MCF 10A (cell line): ENCODE results near the gene NSMF. TPM values are rescaled to one million over a fixed set of nuclear protein-coding genes. Genes with fewer than 3 reads are reported as not detected.
A peak's percentile ranks its signal among the peaks of the same experiment; 100 is the strongest.

Experiments
- BruUV-seq: library from RNA; stranded (reverse); fragments of 400-500 nt; replicated peaks from 2 replicates; lab custom pipeline; 2021; lab: Mats Ljungman, UMichigan
- CTCF ChIA-PET: fragments of 300-600 bp; sonication (Branson Sonifier 250); formaldehyde crosslinking; extraction: SDS; loops from one replicate; lab custom pipeline; 2021; ENCODE audit warnings: antibody characterized with exemption, inconsistent platforms; lab: Yijun Ruan, JAX
- POLR2A ChIA-PET: fragments of 300-600, 350-650 bp; sonication (Branson Sonifier 250); formaldehyde crosslinking; extraction: SDS; loops from one replicate; lab custom pipeline; 2020; ENCODE audit warnings: antibody characterized with exemption, inconsistent platforms; lab: Yijun Ruan, JAX
- DNase-seq: peaks from one replicate; pipeline ENCODE4 v3.0.0-alpha.2; 2018; ENCODE audit not compliant: unreplicated experiment
- H3K27ac Mint-ChIP-seq: one replicate; pipeline ENCODE4 v1.8.0; 2022; ENCODE audit warnings: mild to moderate bottlenecking, low read depth, mixed read lengths; ENCODE audit not compliant: unreplicated experiment
- H3K27me3 Mint-ChIP-seq: one replicate; pipeline ENCODE4 v1.8.0; 2022; ENCODE audit warnings: mixed read lengths; ENCODE audit not compliant: insufficient read depth, unreplicated experiment
- H3K36me3 Mint-ChIP-seq: one replicate; pipeline ENCODE4 v1.8.0; 2022; ENCODE audit warnings: mild to moderate bottlenecking, moderate library complexity, mixed read lengths; ENCODE audit not compliant: insufficient read depth, unreplicated experiment
- H3K4me1 Mint-ChIP-seq: one replicate; pipeline ENCODE4 v1.8.0; 2022; ENCODE audit warnings: mixed read lengths; ENCODE audit not compliant: insufficient read depth, unreplicated experiment
- H3K4me3 Mint-ChIP-seq: one replicate; pipeline ENCODE4 v1.8.0; 2022; ENCODE audit warnings: mild to moderate bottlenecking, moderate library complexity, mixed read lengths; ENCODE audit not compliant: unreplicated experiment
- H3K9me3 Mint-ChIP-seq: one replicate; pipeline ENCODE4 v1.8.0; 2022; ENCODE audit warnings: mixed read lengths; ENCODE audit not compliant: unreplicated experiment
- CTCF ChIP-seq: fragments of 200-600 bp; IDR thresholded peaks from one replicate; pipeline ENCODE4 v1.8.0; 2022; ENCODE audit warnings: antibody characterized with exemption, mild to moderate bottlenecking; ENCODE audit not compliant: unreplicated experiment
- intact Hi-C: fragments of 100-400 bp; cut with micrococcal nuclease; formaldehyde crosslinking; loops from 2 replicates; pipeline ENCODE4 v1.14.1; 2022
- total RNA-seq: library from RNA; stranded (reverse); gene quantifications from 2 replicates; pipeline ENCODE4 v1.2.3, GENCODE V29; 2022

Gene NSMF
- total RNA-seq, 1 experiment from 2014 or later = 37.8 TPM

GRCh38 chr9:137406876-137407589, 52.1 kb downstream of the NSMF start:
- H3K4me1 Mint-ChIP-seq = no peaks in the 10 kb centered on the region
- no peaks in the 10 kb centered on the region for H3K27me3 Mint-ChIP-seq
- ChIA-PET POLR2A (no interaction called here), CTCF (no interaction called here)
- peak; percentile 53 for DNase-seq
- no peaks in the 10 kb centered on the region for H3K9me3 Mint-ChIP-seq
- peaks cover 18% of the 10 kb centered on the region for H3K36me3 Mint-ChIP-seq
- no peak overlapping the region for H3K4me3 Mint-ChIP-seq
- BruUV-seq = no TSS peak
- peak; percentile 69 for TF ChIP-seq CTCF
- H3K27ac Mint-ChIP-seq = no peak overlapping the region
- intact Hi-C loops = no loop called here

GRCh38 chr9:137406085-137406760, 52.9 kb downstream of the NSMF start:
- POLR2A ChIA-PET = no interaction called here
- no TSS peak for BruUV-seq
- Mint-ChIP-seq H3K27me3 (no peaks in the 10 kb centered on the region), H3K36me3 (peaks cover 18% of the 10 kb centered on the region), H3K27ac (no peak overlapping the region), H3K9me3 (no peaks in the 10 kb centered on the region), H3K4me1 (no peaks in the 10 kb centered on the region), H3K4me3 (peak overlapping the region; percentile 31)
- CTCF ChIA-PET = interaction anchor here (1.1 kb wide), 1 partner anchor 18 kb away, joined by 4 read pairs; no protein-coding TSS in a partner anchor
- no peak for DNase-seq
- TF ChIP-seq CTCF = no peak
- intact Hi-C loops = no loop called here

GRCh38 chr9:137405677-137406081, 53.5 kb downstream of the NSMF start:
- ChIA-PET CTCF (interaction anchor here (1.1 kb wide), 1 partner anchor 18 kb away, joined by 4 read pairs; no protein-coding TSS in a partner anchor), POLR2A (no interaction called here)
- BruUV-seq = no TSS peak
- Mint-ChIP-seq H3K4me3 (peak overlapping the region; percentile 31), H3K27me3 (no peaks in the 10 kb centered on the region), H3K36me3 (peaks cover 18% of the 10 kb centered on the region), H3K9me3 (no peaks in the 10 kb centered on the region), H3K27ac (no peak overlapping the region), H3K4me1 (no peaks in the 10 kb centered on the region)
- DNase-seq = no peak
- no peak for TF ChIP-seq CTCF
- intact Hi-C loops = no loop called here

- H3K27ac Mint-ChIP-seq = no peak overlapping the region
- no peaks in the 10 kb centered on the region for H3K27me3 Mint-ChIP-seq
- H3K4me1 Mint-ChIP-seq = no peaks in the 10 kb centered on the region
- no peak overlapping the region for H3K4me3 Mint-ChIP-seq
- H3K9me3 Mint-ChIP-seq = no peaks in the 10 kb centered on the region
- peaks cover 18% of the 10 kb centered on the region for H3K36me3 Mint-ChIP-seq
- ChIA-PET POLR2A (no interaction called here), CTCF (interaction anchor here (1.1 kb wide), 1 partner anchor 19 kb away, joined by 4 read pairs; no protein-coding TSS in a partner anchor)
- intact Hi-C loops = no loop called here
- no peak for DNase-seq
- no TSS peak for BruUV-seq
- TF ChIP-seq CTCF = no peak
Measured at GRCh38 chr9:137404961-137405567, 54.1 kb downstream of the NSMF start.
